WTC11 (cell line): ENCODE results near the gene SF3B1. TPM values are rescaled to one million over a fixed set of nuclear protein-coding genes. Genes with fewer than 3 reads are reported as not detected.
A peak's percentile ranks its signal among the peaks of the same experiment; 100 is the strongest.

Source experiments
- ATAC-seq: fragments of 200-7000 bp; cut with Tn5 transposase; 2 replicates; pipeline ENCODE4 v1.10.0; 2021; ENCODE audit warnings: mild to moderate bottlenecking, moderate library complexity
- CTCF ChIA-PET: fragments of 300-600 bp; sonication (Branson Sonifier 250); formaldehyde crosslinking; loops from one replicate; lab custom pipeline; 2021; ENCODE audit warnings: antibody characterized with exemption; lab: Charles Lee
- POLR2A ChIA-PET: fragments of 350-600 bp; sonication (Branson Sonifier 250); formaldehyde crosslinking; loops from one replicate; lab custom pipeline; 2021; ENCODE audit warnings: antibody characterized with exemption; lab: Charles Lee
- DNase-seq: peaks from one replicate; pipeline ENCODE4 v3.0.0; 2021; ENCODE audit warnings: low spot score
- H3K27ac Mint-ChIP-seq: 2 replicates; pipeline ENCODE4 v1.8.0; 2021; ENCODE audit warnings: mixed read lengths
- H3K27me3 Mint-ChIP-seq: 2 replicates; pipeline ENCODE4 v1.8.0; 2021; ENCODE audit warnings: low read depth, mild to moderate bottlenecking, moderate library complexity, mixed read lengths
- H3K36me3 Mint-ChIP-seq: 2 replicates; pipeline ENCODE4 v1.8.0; 2021; ENCODE audit warnings: mixed read lengths
- H3K4me1 Mint-ChIP-seq: 2 replicates; pipeline ENCODE4 v1.8.0; 2022; ENCODE audit warnings: mixed read lengths
- H3K4me3 Mint-ChIP-seq: 2 replicates; pipeline ENCODE4 v1.8.0; 2021; ENCODE audit warnings: mild to moderate bottlenecking, moderate library complexity, mixed read lengths
- H3K9me3 Mint-ChIP-seq: 2 replicates; pipeline ENCODE4 v1.8.0; 2021; ENCODE audit warnings: mixed read lengths
- ATF1 ChIP-seq: sonication (generic); formaldehyde crosslinking; IDR thresholded peaks from 2 replicates; pipeline ENCODE4 v1.8.1; 2023; ENCODE audit warnings: mild to moderate bottlenecking, moderate library complexity, missing genetic modification reagents
- CBFB ChIP-seq: sonication (generic); formaldehyde crosslinking; IDR thresholded peaks from 2 replicates; pipeline ENCODE4 v1.8.1; 2022; ENCODE audit warnings: mild to moderate bottlenecking, low read depth, missing genetic modification reagents
- CDX4 ChIP-seq: fragments of 250-450 bp; sonication (Bioruptor Pico); IDR thresholded peaks from 2 replicates; pipeline ENCODE4 v1.9.0; 2021; ENCODE audit warnings: moderate library complexity, mild to moderate bottlenecking, inconsistent platforms, borderline replicate concordance
- ETV6 ChIP-seq: sonication (generic); formaldehyde crosslinking; IDR thresholded peaks from 2 replicates; pipeline ENCODE4 v1.8.1; 2022; ENCODE audit warnings: mild to moderate bottlenecking, missing genetic modification reagents
- FOXJ3 ChIP-seq: sonication (generic); formaldehyde crosslinking; IDR thresholded peaks from 2 replicates; pipeline ENCODE4 v1.9.0; 2021; ENCODE audit warnings: missing genetic modification reagents, mild to moderate bottlenecking, borderline replicate concordance
- FOXK1 ChIP-seq: sonication (generic); formaldehyde crosslinking; IDR thresholded peaks from 2 replicates; pipeline ENCODE4 v1.8.0; 2022; ENCODE audit warnings: mild to moderate bottlenecking, moderate library complexity, missing genetic modification reagents
- HMGA2 ChIP-seq: fragments of 250-450 bp; sonication (Bioruptor Pico); IDR thresholded peaks from 2 replicates; pipeline ENCODE4 v1.4.0; 2021; ENCODE audit warnings: mild to moderate bottlenecking, moderate library complexity
- IRF2 ChIP-seq: sonication (generic); formaldehyde crosslinking; IDR thresholded peaks from 2 replicates; pipeline ENCODE4 v1.8.0; 2022; ENCODE audit warnings: low read depth, missing genetic modification reagents, borderline replicate concordance
- JAZF1 ChIP-seq: fragments of 250-450 bp; sonication (Bioruptor Pico); IDR thresholded peaks from 2 replicates; pipeline ENCODE4 v1.9.0; 2021; ENCODE audit warnings: moderate library complexity, mild to moderate bottlenecking, inconsistent platforms
- MXD4 ChIP-seq: fragments of 250-450 bp; sonication (Bioruptor Pico); IDR thresholded peaks from 2 replicates; pipeline ENCODE4 v1.8.0; 2021; ENCODE audit warnings: mild to moderate bottlenecking, moderate library complexity, borderline replicate concordance
- NFATC4 ChIP-seq: fragments of 250-450 bp; sonication (Bioruptor Pico); IDR thresholded peaks from 2 replicates; pipeline ENCODE4 v1.9.0; 2021; ENCODE audit warnings: mild to moderate bottlenecking
- NR1H2 ChIP-seq: sonication (generic); formaldehyde crosslinking; IDR thresholded peaks from 2 replicates; pipeline ENCODE4 v1.9.0; 2021; ENCODE audit warnings: mild to moderate bottlenecking, moderate library complexity, missing genetic modification reagents
- NR2C2 ChIP-seq: sonication (generic); formaldehyde crosslinking; IDR thresholded peaks from 2 replicates; pipeline ENCODE4 v1.8.0; 2022; ENCODE audit warnings: mild to moderate bottlenecking, missing genetic modification reagents
- SMAD3 ChIP-seq: sonication (generic); formaldehyde crosslinking; IDR thresholded peaks from 2 replicates; pipeline ENCODE4 v1.8.0; 2022; ENCODE audit warnings: missing genetic modification reagents, mild to moderate bottlenecking, borderline replicate concordance
- SMAD4 ChIP-seq: sonication (generic); formaldehyde crosslinking; IDR thresholded peaks from 2 replicates; pipeline ENCODE4 v1.8.0; 2022; ENCODE audit warnings: mild to moderate bottlenecking, missing genetic modification reagents
- SOX15 ChIP-seq: fragments of 250-450 bp; sonication (Bioruptor Pico); IDR thresholded peaks from 2 replicates; pipeline ENCODE4 v1.9.0; 2021; ENCODE audit warnings: mild to moderate bottlenecking
- SP1 ChIP-seq: sonication (generic); formaldehyde crosslinking; conservative IDR thresholded peaks from 2 replicates; pipeline ENCODE4 v1.8.1; 2022; ENCODE audit warnings: missing genetic modification reagents
- TEAD4 ChIP-seq: sonication (generic); formaldehyde crosslinking; IDR thresholded peaks from 2 replicates; pipeline ENCODE4 v1.8.0; 2022; ENCODE audit warnings: mild to moderate bottlenecking, missing genetic modification reagents
- TP53 ChIP-seq: sonication (generic); formaldehyde crosslinking; IDR thresholded peaks from 2 replicates; pipeline ENCODE4 v1.8.1; 2023; ENCODE audit warnings: mild to moderate bottlenecking, missing genetic modification reagents
- ZNF219 ChIP-seq: sonication (generic); formaldehyde crosslinking; IDR thresholded peaks from 2 replicates; pipeline ENCODE4 v1.8.0; 2023; ENCODE audit warnings: missing genetic modification reagents, mild to moderate bottlenecking, borderline replicate concordance
- ZNF423 ChIP-seq: fragments of 250-450 bp; sonication (Bioruptor Pico); IDR thresholded peaks from 2 replicates; pipeline ENCODE4 v2.1.2; 2022; ENCODE audit warnings: mild to moderate bottlenecking, moderate library complexity
- ZNF512 ChIP-seq: sonication (generic); formaldehyde crosslinking; IDR thresholded peaks from 2 replicates; pipeline ENCODE4 v1.8.1; 2022; ENCODE audit warnings: missing genetic modification reagents, borderline replicate concordance
- total RNA-seq: library from RNA; stranded (reverse); gene quantifications from 3 replicates; pipeline ENCODE4 v1.2.3, GENCODE V29; 2021
- TF ChIP-seq, protein P1 (sequence below): sonication (generic); formaldehyde crosslinking; IDR thresholded peaks from 2 replicates; pipeline ENCODE4 v1.8.1; 2023; ENCODE audit warnings: mild to moderate bottlenecking, missing genetic modification reagents
- TF ChIP-seq, protein P2 (sequence below): sonication (generic); formaldehyde crosslinking; IDR thresholded peaks from 2 replicates; pipeline ENCODE4 v1.8.1; 2022; ENCODE audit warnings: low read depth, mild to moderate bottlenecking, moderate library complexity, missing genetic modification reagents, borderline replicate concordance
- TF ChIP-seq, protein P3 (sequence below): sonication (generic); formaldehyde crosslinking; conservative IDR thresholded peaks from 2 replicates; pipeline ENCODE4 v1.8.1; 2022; ENCODE audit warnings: mild to moderate bottlenecking, missing genetic modification reagents
- TF ChIP-seq, protein P4 (sequence below): sonication (generic); formaldehyde crosslinking; IDR thresholded peaks from 2 replicates; pipeline ENCODE4 v1.8.0; 2022; ENCODE audit warnings: mild to moderate bottlenecking, missing genetic modification reagents
- TF ChIP-seq, protein P5 (sequence below): sonication (generic); formaldehyde crosslinking; IDR thresholded peaks from 2 replicates; pipeline ENCODE4 v1.8.1; 2023; ENCODE audit warnings: mild to moderate bottlenecking, moderate library complexity, missing genetic modification reagents

SF3B1 gene
- total RNA-seq, 1 experiment from 2014 or later: 321 TPM

DNA sequence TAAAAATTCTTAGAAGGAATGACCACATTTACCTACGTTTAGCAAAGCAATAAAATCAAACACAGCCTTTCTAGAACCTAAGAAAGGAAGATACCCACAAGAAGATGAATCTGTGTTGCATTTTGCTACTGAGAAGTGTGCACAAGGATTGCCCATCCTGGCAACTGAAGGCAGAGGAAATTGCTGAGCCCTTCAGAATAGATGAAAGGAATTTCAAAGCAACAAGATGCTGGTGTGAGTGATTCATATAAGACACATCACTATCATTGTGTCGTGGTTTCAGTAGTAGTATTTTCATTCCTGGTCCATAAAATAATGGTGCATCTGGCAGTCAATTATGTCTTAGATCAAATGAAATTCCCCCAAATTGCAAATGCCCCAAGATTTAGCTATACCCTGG is 75.9 kb downstream of the SF3B1 start (continued):
- no peak for TF ChIP-seq SOX15 (CRISPR knock-in tag)
- no peak for TF ChIP-seq JAZF1 (CRISPR knock-in tag)
- TF ChIP-seq, protein P1, sequence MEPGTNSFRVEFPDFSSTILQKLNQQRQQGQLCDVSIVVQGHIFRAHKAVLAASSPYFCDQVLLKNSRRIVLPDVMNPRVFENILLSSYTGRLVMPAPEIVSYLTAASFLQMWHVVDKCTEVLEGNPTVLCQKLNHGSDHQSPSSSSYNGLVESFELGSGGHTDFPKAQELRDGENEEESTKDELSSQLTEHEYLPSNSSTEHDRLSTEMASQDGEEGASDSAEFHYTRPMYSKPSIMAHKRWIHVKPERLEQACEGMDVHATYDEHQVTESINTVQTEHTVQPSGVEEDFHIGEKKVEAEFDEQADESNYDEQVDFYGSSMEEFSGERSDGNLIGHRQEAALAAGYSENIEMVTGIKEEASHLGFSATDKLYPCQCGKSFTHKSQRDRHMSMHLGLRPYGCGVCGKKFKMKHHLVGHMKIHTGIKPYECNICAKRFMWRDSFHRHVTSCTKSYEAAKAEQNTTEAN (CRISPR knock-in tag): no peak
- TF ChIP-seq CDX4: no peak
- TF ChIP-seq NR2C2 (CRISPR knock-in tag): no peak

GRCh38 chr2:197357986-197358385 is 76.8 kb downstream of the SF3B1 start:
- ChIA-PET CTCF (interaction anchor here (0.9 to 1.4 kb wide), 6 partner anchors 12 to 282 kb away, joined by 3 to 5 read pairs (median 3); no protein-coding TSS in a partner anchor), POLR2A (no interaction called here)
- peaks cover 89% of the 10 kb centered on the region for H3K27me3 Mint-ChIP-seq
- no peaks in the 10 kb centered on the region for H3K36me3 Mint-ChIP-seq
- no peaks in the 10 kb centered on the region for H3K9me3 Mint-ChIP-seq
- ATAC-seq: no peak
- TF ChIP-seq NR1H2 (CRISPR knock-in tag) (no peak), CBFB (no peak), JAZF1 (CRISPR knock-in tag) (no peak), NFATC4 (no peak), FOXJ3 (no peak), MXD4 (no peak)
- TF ChIP-seq, protein P2, sequence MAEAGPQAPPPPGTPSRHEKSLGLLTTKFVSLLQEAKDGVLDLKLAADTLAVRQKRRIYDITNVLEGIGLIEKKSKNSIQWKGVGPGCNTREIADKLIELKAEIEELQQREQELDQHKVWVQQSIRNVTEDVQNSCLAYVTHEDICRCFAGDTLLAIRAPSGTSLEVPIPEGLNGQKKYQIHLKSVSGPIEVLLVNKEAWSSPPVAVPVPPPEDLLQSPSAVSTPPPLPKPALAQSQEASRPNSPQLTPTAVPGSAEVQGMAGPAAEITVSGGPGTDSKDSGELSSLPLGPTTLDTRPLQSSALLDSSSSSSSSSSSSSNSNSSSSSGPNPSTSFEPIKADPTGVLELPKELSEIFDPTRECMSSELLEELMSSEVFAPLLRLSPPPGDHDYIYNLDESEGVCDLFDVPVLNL (CRISPR knock-in tag): no peak
- no peak overlapping the region for H3K4me3 Mint-ChIP-seq
- H3K4me1 Mint-ChIP-seq: peaks cover 5% of the 10 kb centered on the region; the same call in 1 of the 2 replicates
- H3K27ac Mint-ChIP-seq: no peak overlapping the region
- no peak for DNase-seq

DNA sequence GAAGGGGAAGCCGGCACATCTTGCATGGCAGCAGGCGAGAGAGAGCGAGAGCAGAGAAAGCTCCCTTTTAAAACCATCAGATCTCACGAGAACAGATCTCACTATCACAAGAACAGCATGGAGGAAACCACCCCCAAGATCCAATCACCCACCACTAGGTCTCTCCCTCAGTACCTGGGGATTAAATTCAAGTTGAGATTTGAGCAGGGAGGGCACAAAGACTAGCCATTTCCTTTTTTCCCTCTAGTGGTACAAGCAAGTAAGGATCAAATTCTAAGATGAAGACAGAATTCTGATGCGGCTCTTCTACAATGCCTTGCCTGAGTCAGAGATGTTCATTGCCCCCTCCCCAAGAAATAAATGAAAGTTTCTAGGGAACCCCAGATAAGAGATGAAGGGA is 78.7 kb downstream of the SF3B1 start:
- ATAC-seq (peak; percentile 89), DNase-seq (no peak)
- ChIA-PET CTCF (interaction anchor here (1.2 kb wide), 1 partner anchor 46 kb away, joined by 3 read pairs; no protein-coding TSS in a partner anchor), POLR2A (no interaction called here)
- no peak overlapping the region for H3K4me3 Mint-ChIP-seq
- no peak overlapping the region for H3K27ac Mint-ChIP-seq
- no peaks in the 10 kb centered on the region for H3K9me3 Mint-ChIP-seq
- H3K36me3 Mint-ChIP-seq: no peaks in the 10 kb centered on the region
- peaks cover 5% of the 10 kb centered on the region; the same call in 1 of the 2 replicates for H3K4me1 Mint-ChIP-seq
- H3K27me3 Mint-ChIP-seq: peaks cover 96% of the 10 kb centered on the region
- TF ChIP-seq SMAD4 (no peak), TP53 (CRISPR knock-in tag) (no peak), ATF1 (CRISPR knock-in tag) (no peak), ZNF423 (no peak), SP1 (CRISPR knock-in tag) (no peak), HMGA2 (CRISPR knock-in tag) (no peak), FOXK1 (no peak), MXD4 (no peak), ZNF219 (CRISPR knock-in tag) (no peak), TEAD4 (CRISPR knock-in tag) (no peak), SMAD3 (CRISPR knock-in tag) (no peak), ETV6 (CRISPR knock-in tag) (no peak), IRF2 (CRISPR knock-in tag) (no peak), ZNF512 (no peak)
- TF ChIP-seq, protein P3, sequence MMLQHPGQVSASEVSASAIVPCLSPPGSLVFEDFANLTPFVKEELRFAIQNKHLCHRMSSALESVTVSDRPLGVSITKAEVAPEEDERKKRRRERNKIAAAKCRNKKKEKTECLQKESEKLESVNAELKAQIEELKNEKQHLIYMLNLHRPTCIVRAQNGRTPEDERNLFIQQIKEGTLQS (CRISPR knock-in tag): no peak
- TF ChIP-seq, protein P4, sequence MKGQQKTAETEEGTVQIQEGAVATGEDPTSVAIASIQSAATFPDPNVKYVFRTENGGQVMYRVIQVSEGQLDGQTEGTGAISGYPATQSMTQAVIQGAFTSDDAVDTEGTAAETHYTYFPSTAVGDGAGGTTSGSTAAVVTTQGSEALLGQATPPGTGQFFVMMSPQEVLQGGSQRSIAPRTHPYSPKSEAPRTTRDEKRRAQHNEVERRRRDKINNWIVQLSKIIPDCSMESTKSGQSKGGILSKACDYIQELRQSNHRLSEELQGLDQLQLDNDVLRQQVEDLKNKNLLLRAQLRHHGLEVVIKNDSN (CRISPR knock-in tag): no peak
- TF ChIP-seq, protein P5, sequence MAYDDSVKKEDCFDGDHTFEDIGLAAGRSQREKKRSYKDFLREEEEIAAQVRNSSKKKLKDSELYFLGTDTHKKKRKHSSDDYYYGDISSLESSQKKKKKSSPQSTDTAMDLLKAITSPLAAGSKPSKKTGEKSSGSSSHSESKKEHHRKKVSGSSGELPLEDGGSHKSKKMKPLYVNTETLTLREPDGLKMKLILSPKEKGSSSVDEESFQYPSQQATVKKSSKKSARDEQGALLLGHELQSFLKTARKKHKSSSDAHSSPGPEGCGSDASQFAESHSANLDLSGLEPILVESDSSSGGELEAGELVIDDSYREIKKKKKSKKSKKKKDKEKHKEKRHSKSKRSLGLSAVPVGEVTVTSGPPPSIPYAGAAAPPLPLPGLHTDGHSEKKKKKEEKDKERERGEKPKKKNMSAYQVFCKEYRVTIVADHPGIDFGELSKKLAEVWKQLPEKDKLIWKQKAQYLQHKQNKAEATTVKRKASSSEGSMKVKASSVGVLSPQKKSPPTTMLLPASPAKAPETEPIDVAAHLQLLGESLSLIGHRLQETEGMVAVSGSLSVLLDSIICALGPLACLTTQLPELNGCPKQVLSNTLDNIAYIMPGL (CRISPR knock-in tag): no peak
